Measurements from ENCODE around the gene COMMD3. TPM values are rescaled to one million over a fixed set of nuclear protein-coding genes. Genes with fewer than 3 reads are reported as not detected.

Gene COMMD3
- total and polyA plus RNA-seq, 9 of the 15 experiments (the other 6 are each of a cell fraction or from before 2014, with no cell fraction given), result 50.7 to 217 (median 80.1) TPM

- TF ChIP-seq SRF (CRISPR knock-in tag; IDR thresholded peaks at IDR 0.05), result no peak
- no peak for TF ChIP-seq ZKSCAN8 (CRISPR knock-in tag; IDR thresholded peaks at IDR 0.05)
- no peak for TF ChIP-seq JUND (IDR thresholded peaks at IDR 0.05; ENCODE audit: borderline replicate concordance, low read depth, low read length)
- no peak for TF ChIP-seq JUND (tag; IDR thresholded peaks at IDR 0.05; ENCODE audit: borderline replicate concordance, low read depth, low read length)
- no peak for TF ChIP-seq NCOA6 (IDR thresholded peaks at IDR 0.05)
- no peak for TF ChIP-seq HNRNPLL (IDR thresholded peaks at IDR 0.05; ENCODE audit: low read depth, low read length, poor library complexity, severe bottlenecking)
- TF ChIP-seq PRMT5 (CRISPR knock-in tag; IDR thresholded peaks at IDR 0.05), result no peak
- TF ChIP-seq IRF2 (CRISPR knock-in tag; IDR thresholded peaks at IDR 0.05), result no peak
- no peak for TF ChIP-seq ZNF449 (CRISPR knock-in tag; IDR thresholded peaks at IDR 0.05)
- TF ChIP-seq MEIS2 (IDR thresholded peaks at IDR 0.05; ENCODE audit: partially characterized antibody), result no peak
- TF ChIP-seq NCOA2 (IDR thresholded peaks at IDR 0.05; ENCODE audit: partially characterized antibody in 2 of 2), result no peak
- no peak for TF ChIP-seq ADNP (tag; IDR thresholded peaks at IDR 0.05)
- no peak for TF ChIP-seq RREB1 (CRISPR knock-in tag; IDR thresholded peaks at IDR 0.05)
- TF ChIP-seq CBX5 (IDR thresholded peaks at IDR 0.05; ENCODE audit: borderline replicate concordance, low read depth), result no peak
- no peak for TF ChIP-seq KAT8 (IDR thresholded peaks at IDR 0.05; ENCODE audit: low read depth)
- no peak for TF ChIP-seq TCF7L2 (IDR thresholded peaks at IDR 0.05; ENCODE audit: low read depth, low read length)
- TF ChIP-seq ZNF324 (CRISPR knock-in tag; IDR thresholded peaks at IDR 0.05), result no peak
- TF ChIP-seq SAFB (IDR thresholded peaks at IDR 0.05; ENCODE audit: borderline replicate concordance, low read depth, low read length), result 0 out of 2 replicates have a peak, but pooled peaks have one; percentile 26
- TF ChIP-seq NUFIP1 (IDR thresholded peaks at IDR 0.05; ENCODE audit: partially characterized antibody), result no peak
- TF ChIP-seq ELF2 (CRISPR knock-in tag; IDR thresholded peaks at IDR 0.05), result no peak
- no peak for TF ChIP-seq FOXP4 (CRISPR knock-in tag; IDR thresholded peaks at IDR 0.05; ENCODE audit: borderline replicate concordance)
Measured at GRCh38 chr10:22320591-22321155, 4.5 kb downstream of the COMMD3 start, which contains the start of gene BMI1 (continued).

All from K562 (cell line).